Fibroblast of skin of left biceps (primary cell): ENCODE data around the gene LSR.

Source experiments
- DNase-seq, 2 experiments: peaks; one replicate each; pipeline ENCODE4 v3.0.0-alpha.2; 2013; ENCODE audit warnings: low read depth in 2 of 2

The LSR gene

GRCh38 chr19:35247526-35248309 lies 1.1 kb upstream of the LSR start:
- DNase-seq = no peak

- DNase-seq = no peak
Measured at GRCh38 chr19:35249146-35249847, 495 bp downstream of the LSR start.

- no peak for DNase-seq
Measured at GRCh38 chr19:35249848-35250711, 1.3 kb downstream of the LSR start.

- no peak for DNase-seq
Measured at GRCh38 chr19:35251456-35251855, 2.7 kb downstream of the LSR start.

- DNase-seq = no peak
Measured at GRCh38 chr19:35253316-35254286, 4.8 kb downstream of the LSR start.

- no peak for DNase-seq
Measured at GRCh38 chr19:35254341-35255297, 5.8 kb downstream of the LSR start.

GRCh38 chr19:35256566-35256965 lies 7.8 kb downstream of the LSR start:
- DNase-seq = no peak

GRCh38 chr19:35257113-35257461 lies 8.3 kb downstream of the LSR start:
- DNase-seq = no peak

GRCh38 chr19:35260694-35261304 lies 12.0 kb downstream of the LSR start:
- no peak for DNase-seq

- DNase-seq = no peak
Measured at GRCh38 chr19:35261356-35262100, 12.7 kb downstream of the LSR start.

- no peak for DNase-seq
Measured at GRCh38 chr19:35262101-35262761, 13.4 kb downstream of the LSR start.

GRCh38 chr19:35264268-35265125 lies 15.7 kb downstream of the LSR start:
- DNase-seq = no peak

GRCh38 chr19:35265126-35265899 lies 16.5 kb downstream of the LSR start:
- DNase-seq = no peak

GRCh38 chr19:35265900-35266519 lies 17.2 kb downstream of the LSR start:
- no peak for DNase-seq

GRCh38 chr19:35266520-35267352 lies 17.9 kb downstream of the LSR start:
- no peak for DNase-seq
